Panc1 (cell line): ENCODE data around the gene SEC14L2. TPM values are rescaled to one million over a fixed set of nuclear protein-coding genes. Genes with fewer than 3 reads are reported as not detected.

Experiments used
- ATAC-seq: fragments of 200-7000 bp; cut with Tn5 transposase; 2 replicates; pipeline ENCODE4 v1.9.1; 2020; ENCODE audit warnings: mild to moderate bottlenecking, moderate library complexity
- BruUV-seq: library from RNA; stranded (reverse); fragments of 400-500 nt; replicated peaks from 2 replicates; lab custom pipeline; 2021; lab: Mats Ljungman, UMichigan
- CTCF ChIA-PET: fragments of 300-600 bp; sonication (Branson Sonifier 250); formaldehyde crosslinking; loops from one replicate; lab custom pipeline; 2022; ENCODE audit warnings: antibody characterized with exemption; lab: Charles Lee
- POLR2A ChIA-PET: fragments of 300-600 bp; sonication (Branson Sonifier 250); formaldehyde crosslinking; loops from one replicate; lab custom pipeline; 2022; ENCODE audit warnings: antibody characterized with exemption; lab: Charles Lee
- DNase-seq: peaks from one replicate; pipeline ENCODE4 v3.0.0-alpha.2; 2010; ENCODE audit warnings: low read depth, low spot score
- H3K27ac ChIP-seq: 2 replicates; pipeline ENCODE4 v1.5.1; 2011; ENCODE audit warnings: mild to moderate bottlenecking, low read length, inconsistent platforms
- H3K27me3 ChIP-seq: fragments of 200-500 bp; sonication (Bioruptor generic); 2 replicates; pipeline ENCODE4 v1.6.0; 2014; ENCODE audit warnings: low read length, inconsistent platforms; ENCODE audit not compliant: control insufficient read depth, insufficient read depth
- H3K36me3 ChIP-seq: fragments of 200-500 bp; sonication (Bioruptor generic); 2 replicates; pipeline ENCODE4 v1.5.1; 2014; ENCODE audit warnings: inconsistent platforms, mild to moderate bottlenecking, low read length, moderate library complexity; ENCODE audit not compliant: control insufficient read depth, insufficient read depth
- H3K4me1 ChIP-seq: 2 replicates; pipeline ENCODE4 v1.5.1; 2011; ENCODE audit warnings: inconsistent platforms, mild to moderate bottlenecking, low read length, moderate library complexity; ENCODE audit not compliant: control insufficient read depth, insufficient read depth
- H3K4me3 ChIP-seq, 2 experiments: 2 replicates each; pipeline ENCODE4 v1.5.1; 2011 to 2012; ENCODE audit warnings: low read depth in 2 of 2, low read length in 2 of 2, mild to moderate bottlenecking in 2 of 2, inconsistent platforms in 1 of 2, moderate library complexity in 1 of 2
- H3K9me3 ChIP-seq: fragments of 200-500 bp; sonication (Bioruptor generic); 2 replicates; pipeline ENCODE4 v1.5.1; 2014; ENCODE audit warnings: low read depth, mild to moderate bottlenecking, inconsistent platforms, low read length, moderate library complexity; ENCODE audit not compliant: control insufficient read depth, insufficient read depth
- POLR2AphosphoS5 ChIP-seq: IDR thresholded peaks from 2 replicates; pipeline ENCODE4 v1.6.1; 2012; ENCODE audit warnings: mild to moderate bottlenecking, low read depth, low read length, moderate library complexity
- SIN3A ChIP-seq: IDR thresholded peaks from 2 replicates; pipeline ENCODE4 v1.6.1; 2012; ENCODE audit warnings: low read depth, mild to moderate bottlenecking, low read length, moderate library complexity, borderline replicate concordance; ENCODE audit not compliant: insufficient read depth
- TCF7L2 ChIP-seq: IDR thresholded peaks from 2 replicates; pipeline ENCODE4 v1.6.1; 2011; ENCODE audit warnings: mild to moderate bottlenecking, low read depth, low read length, inconsistent platforms
- in situ Hi-C: cut with HindIII; loops from 2 replicates; pipeline ENCODE4 v1.10.0; 2016; ENCODE audit warnings: low sequenced_read_pairs, low pct_unique_long_range_greater_than_20kb
- intact Hi-C: fragments of 100-400 bp; cut with micrococcal nuclease; formaldehyde crosslinking; loops from one replicate; pipeline ENCODE4 v1.10.0; 2022; ENCODE audit not compliant: unreplicated experiment
- total RNA-seq: library from RNA; stranded (reverse); gene quantifications from one replicate; pipeline ENCODE4 v1.2.1, GENCODE V29; 2021; ENCODE audit not compliant: unreplicated experiment
- TF ChIP-seq, protein P1 (sequence below): fragments of 450-650 bp; IDR thresholded peaks from 2 replicates; pipeline ENCODE4 v1.5.1; 2017; ENCODE audit warnings: mild to moderate bottlenecking
- TF ChIP-seq, protein P2 (sequence below), 2 experiments: IDR thresholded peaks; 2 replicates each; pipeline ENCODE4 v1.6.1; 2011 to 2012; ENCODE audit warnings: low read depth in 2 of 2, control low read depth in 1 of 2, low read length in 1 of 2, mild to moderate bottlenecking in 1 of 2, moderate library complexity in 1 of 2; ENCODE audit not compliant: insufficient read depth in 1 of 2

SEC14L2 gene
- total RNA-seq, 1 experiment from 2014 or later = 10.7 TPM

DNA sequence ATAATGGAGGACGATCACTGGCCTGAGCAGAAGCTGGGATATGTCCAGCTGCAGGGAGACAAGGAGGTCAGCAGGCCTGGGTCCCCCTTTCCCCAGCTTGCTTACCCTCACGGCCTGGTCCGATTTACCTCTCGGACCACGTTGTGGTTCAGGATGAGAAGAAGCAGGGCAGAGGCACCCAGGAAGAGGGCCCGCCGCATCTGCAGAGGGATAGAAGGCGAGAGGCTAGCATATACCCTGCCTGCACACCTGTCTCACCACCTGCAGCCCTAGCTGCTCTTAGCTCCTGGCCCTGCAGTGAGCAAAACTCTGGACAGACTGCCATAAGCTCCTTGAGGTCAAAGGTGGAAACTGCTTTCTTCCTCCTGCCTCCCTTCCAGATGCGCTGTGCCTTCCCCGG, 10.9 kb upstream of the SEC14L2 start:
- ATAC-seq (no peak), DNase-seq (no peak)
- H3K4me1 ChIP-seq = peaks cover 6% of the 10 kb centered on the region; the same call in 1 of the 2 replicates
- in situ Hi-C loops (no loop called here), intact Hi-C loops (loop anchor here (5.0 kb wide), 1 partner anchor 99 kb away; the partner anchor contains the start of gene CASTOR1)
- H3K36me3 ChIP-seq = peaks cover 2% of the 10 kb centered on the region; the same call in 1 of the 2 replicates
- ChIA-PET POLR2A (no interaction called here), CTCF (no interaction called here)
- H3K27ac ChIP-seq = no peak overlapping the region; the same call in 1 of the 2 replicates
- TF ChIP-seq SIN3A (no peak), POLR2AphosphoS5 (no peak), TCF7L2 (no peak)
- TF ChIP-seq, protein P1, sequence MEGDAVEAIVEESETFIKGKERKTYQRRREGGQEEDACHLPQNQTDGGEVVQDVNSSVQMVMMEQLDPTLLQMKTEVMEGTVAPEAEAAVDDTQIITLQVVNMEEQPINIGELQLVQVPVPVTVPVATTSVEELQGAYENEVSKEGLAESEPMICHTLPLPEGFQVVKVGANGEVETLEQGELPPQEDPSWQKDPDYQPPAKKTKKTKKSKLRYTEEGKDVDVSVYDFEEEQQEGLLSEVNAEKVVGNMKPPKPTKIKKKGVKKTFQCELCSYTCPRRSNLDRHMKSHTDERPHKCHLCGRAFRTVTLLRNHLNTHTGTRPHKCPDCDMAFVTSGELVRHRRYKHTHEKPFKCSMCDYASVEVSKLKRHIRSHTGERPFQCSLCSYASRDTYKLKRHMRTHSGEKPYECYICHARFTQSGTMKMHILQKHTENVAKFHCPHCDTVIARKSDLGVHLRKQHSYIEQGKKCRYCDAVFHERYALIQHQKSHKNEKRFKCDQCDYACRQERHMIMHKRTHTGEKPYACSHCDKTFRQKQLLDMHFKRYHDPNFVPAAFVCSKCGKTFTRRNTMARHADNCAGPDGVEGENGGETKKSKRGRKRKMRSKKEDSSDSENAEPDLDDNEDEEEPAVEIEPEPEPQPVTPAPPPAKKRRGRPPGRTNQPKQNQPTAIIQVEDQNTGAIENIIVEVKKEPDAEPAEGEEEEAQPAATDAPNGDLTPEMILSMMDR = no peak
- TF ChIP-seq, protein P2, sequence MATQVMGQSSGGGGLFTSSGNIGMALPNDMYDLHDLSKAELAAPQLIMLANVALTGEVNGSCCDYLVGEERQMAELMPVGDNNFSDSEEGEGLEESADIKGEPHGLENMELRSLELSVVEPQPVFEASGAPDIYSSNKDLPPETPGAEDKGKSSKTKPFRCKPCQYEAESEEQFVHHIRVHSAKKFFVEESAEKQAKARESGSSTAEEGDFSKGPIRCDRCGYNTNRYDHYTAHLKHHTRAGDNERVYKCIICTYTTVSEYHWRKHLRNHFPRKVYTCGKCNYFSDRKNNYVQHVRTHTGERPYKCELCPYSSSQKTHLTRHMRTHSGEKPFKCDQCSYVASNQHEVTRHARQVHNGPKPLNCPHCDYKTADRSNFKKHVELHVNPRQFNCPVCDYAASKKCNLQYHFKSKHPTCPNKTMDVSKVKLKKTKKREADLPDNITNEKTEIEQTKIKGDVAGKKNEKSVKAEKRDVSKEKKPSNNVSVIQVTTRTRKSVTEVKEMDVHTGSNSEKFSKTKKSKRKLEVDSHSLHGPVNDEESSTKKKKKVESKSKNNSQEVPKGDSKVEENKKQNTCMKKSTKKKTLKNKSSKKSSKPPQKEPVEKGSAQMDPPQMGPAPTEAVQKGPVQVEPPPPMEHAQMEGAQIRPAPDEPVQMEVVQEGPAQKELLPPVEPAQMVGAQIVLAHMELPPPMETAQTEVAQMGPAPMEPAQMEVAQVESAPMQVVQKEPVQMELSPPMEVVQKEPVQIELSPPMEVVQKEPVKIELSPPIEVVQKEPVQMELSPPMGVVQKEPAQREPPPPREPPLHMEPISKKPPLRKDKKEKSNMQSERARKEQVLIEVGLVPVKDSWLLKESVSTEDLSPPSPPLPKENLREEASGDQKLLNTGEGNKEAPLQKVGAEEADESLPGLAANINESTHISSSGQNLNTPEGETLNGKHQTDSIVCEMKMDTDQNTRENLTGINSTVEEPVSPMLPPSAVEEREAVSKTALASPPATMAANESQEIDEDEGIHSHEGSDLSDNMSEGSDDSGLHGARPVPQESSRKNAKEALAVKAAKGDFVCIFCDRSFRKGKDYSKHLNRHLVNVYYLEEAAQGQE (IDR thresholded peaks at IDR 0.05; ENCODE audit: insufficient read depth in 1 of 2, low read depth in 2 of 2, low read length in 1 of 2) = no peak
- H3K9me3 ChIP-seq = no peaks in the 10 kb centered on the region
- H3K27me3 ChIP-seq = no peaks in the 10 kb centered on the region
- BruUV-seq = TSS peak; percentile 85
- H3K4me3 ChIP-seq = peak overlapping the region in 1 of 2 experiments; percentile 60; a peak in 3 of 4 replicates

DNA sequence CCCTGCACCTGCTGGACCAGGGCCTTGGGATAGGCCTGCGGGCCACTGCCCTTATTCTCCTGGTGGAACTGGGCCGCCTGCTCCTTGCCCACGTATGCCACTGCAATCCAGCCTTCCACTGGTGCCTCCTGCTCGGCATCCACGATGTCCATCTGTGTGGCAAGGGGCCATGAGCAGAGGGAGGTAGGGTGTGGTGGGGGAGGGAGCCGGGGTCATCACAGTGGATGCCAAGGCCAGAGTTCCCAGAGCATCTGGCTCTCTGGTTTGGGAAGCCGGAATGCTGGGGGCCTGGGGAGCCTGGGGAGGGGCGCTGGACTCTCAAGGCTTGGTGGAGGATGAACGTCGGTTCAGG, 10.2 kb upstream of the SEC14L2 start:
- BruUV-seq = no TSS peak
- Histone ChIP-seq H3K27me3 (no peaks in the 10 kb centered on the region), H3K4me3 (peak overlapping the region; percentile 49 to 60), H3K36me3 (peaks cover 2% of the 10 kb centered on the region; the same call in 1 of the 2 replicates), H3K4me1 (peaks cover 6% of the 10 kb centered on the region; the same call in 1 of the 2 replicates), H3K9me3 (no peaks in the 10 kb centered on the region), H3K27ac (peak overlapping the region; percentile 79)
- ChIA-PET POLR2A (no interaction called here), CTCF (no interaction called here)
- no peak for TF ChIP-seq TCF7L2
- no peak for TF ChIP-seq POLR2AphosphoS5
- TF ChIP-seq, protein P1 = no peak
- no peak for TF ChIP-seq SIN3A
- TF ChIP-seq, protein P2 (IDR thresholded peaks at IDR 0.05; ENCODE audit: insufficient read depth in 1 of 2, low read depth in 2 of 2, low read length in 1 of 2) = no peak
- intact Hi-C loops (loop anchor here (5.0 kb wide), 1 partner anchor 99 kb away; the partner anchor contains the start of gene CASTOR1), in situ Hi-C loops (no loop called here)
- DNase-seq = no peak
- 0 out of 2 replicates have a peak, but pooled peaks have one; percentile 1 for ATAC-seq
